ENCODE results near the gene IKZF1.

DNA sequence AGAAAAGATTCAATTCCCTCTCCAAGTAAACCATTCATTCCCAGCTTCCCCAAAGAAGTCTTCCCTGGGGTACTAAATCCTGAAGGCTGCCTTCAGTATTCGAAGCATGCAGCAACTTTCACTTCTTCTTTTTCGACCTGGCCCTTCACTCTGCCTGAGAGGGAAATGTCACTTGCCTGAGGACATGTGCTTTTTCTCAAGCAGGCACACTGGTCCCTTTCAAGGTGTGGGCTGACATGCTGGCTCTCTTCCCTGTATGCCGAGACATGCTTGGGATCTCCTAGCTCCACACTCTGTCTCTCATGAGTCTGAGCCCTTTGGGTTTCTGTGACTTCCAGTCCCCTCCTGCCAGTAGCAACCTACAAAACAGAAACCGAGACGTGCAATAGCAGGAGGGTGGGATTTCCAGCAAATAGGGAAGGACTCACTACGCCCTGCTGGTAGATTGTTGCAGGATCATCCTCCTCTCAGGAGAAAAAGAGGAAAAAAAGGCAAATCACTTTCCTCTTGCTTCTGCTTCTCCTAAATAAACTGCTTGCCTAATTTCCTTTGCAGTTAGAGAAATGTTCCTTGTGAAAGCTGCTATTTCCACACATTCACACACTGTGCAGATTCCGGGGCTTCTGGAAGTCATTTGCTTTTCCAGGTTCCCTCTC lies 112.1 kb downstream of the IKZF1 start:
- TF ChIP-seq, protein P1, sequence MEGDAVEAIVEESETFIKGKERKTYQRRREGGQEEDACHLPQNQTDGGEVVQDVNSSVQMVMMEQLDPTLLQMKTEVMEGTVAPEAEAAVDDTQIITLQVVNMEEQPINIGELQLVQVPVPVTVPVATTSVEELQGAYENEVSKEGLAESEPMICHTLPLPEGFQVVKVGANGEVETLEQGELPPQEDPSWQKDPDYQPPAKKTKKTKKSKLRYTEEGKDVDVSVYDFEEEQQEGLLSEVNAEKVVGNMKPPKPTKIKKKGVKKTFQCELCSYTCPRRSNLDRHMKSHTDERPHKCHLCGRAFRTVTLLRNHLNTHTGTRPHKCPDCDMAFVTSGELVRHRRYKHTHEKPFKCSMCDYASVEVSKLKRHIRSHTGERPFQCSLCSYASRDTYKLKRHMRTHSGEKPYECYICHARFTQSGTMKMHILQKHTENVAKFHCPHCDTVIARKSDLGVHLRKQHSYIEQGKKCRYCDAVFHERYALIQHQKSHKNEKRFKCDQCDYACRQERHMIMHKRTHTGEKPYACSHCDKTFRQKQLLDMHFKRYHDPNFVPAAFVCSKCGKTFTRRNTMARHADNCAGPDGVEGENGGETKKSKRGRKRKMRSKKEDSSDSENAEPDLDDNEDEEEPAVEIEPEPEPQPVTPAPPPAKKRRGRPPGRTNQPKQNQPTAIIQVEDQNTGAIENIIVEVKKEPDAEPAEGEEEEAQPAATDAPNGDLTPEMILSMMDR (IDR thresholded peaks at IDR 0.05): no peak
- no peak for TF ChIP-seq POLR2A (IDR thresholded peaks at IDR 0.05)

Data from adrenal gland (tissue), 5 donors.